ENCODE results near the gene ACTR1B.

- TF ChIP-seq CTCF (IDR thresholded peaks at IDR 0.05) (no peak), POLR2A (IDR thresholded peaks at IDR 0.05) (no peak)
Measured at GRCh38 chr2:97670471-97670870, 6.6 kb upstream of the ACTR1B start.
